ENCODE data around the gene TGM6.

Gene TGM6

GRCh38 chr20:2418388-2418787 lies 37.7 kb downstream of the TGM6 start:
- DNase-seq (ENCODE audit: low spot score): no peak
- Histone ChIP-seq H3K4me3 (no peak overlapping the region), H3K27ac (no peak overlapping the region)
- no peak for TF ChIP-seq CTCF (IDR thresholded peaks at IDR 0.05)

GRCh38 chr20:2420510-2420909 lies 39.8 kb downstream of the TGM6 start:
- Histone ChIP-seq H3K4me3 (no peak overlapping the region), H3K27ac (no peak overlapping the region)
- DNase-seq (ENCODE audit: low spot score): no peak
- no peak for TF ChIP-seq CTCF (IDR thresholded peaks at IDR 0.05)

GRCh38 chr20:2421247-2421646 lies 40.5 kb downstream of the TGM6 start:
- Histone ChIP-seq H3K4me3 (no peak overlapping the region), H3K27ac (no peak overlapping the region)
- no peak for DNase-seq (ENCODE audit: low spot score)
- no peak for TF ChIP-seq CTCF (IDR thresholded peaks at IDR 0.05)

- H3K27ac ChIP-seq: no peak overlapping the region
- no peak for TF ChIP-seq CTCF (IDR thresholded peaks at IDR 0.05)
- DNase-seq (ENCODE audit: low spot score): no peak
- no peak overlapping the region for H3K4me3 ChIP-seq
Observed at GRCh38 chr20:2429051-2429450, 48.4 kb downstream of the TGM6 start.

GRCh38 chr20:2430538-2430937 lies 49.8 kb downstream of the TGM6 start:
- TF ChIP-seq CTCF (IDR thresholded peaks at IDR 0.05): no peak
- Histone ChIP-seq H3K4me3 (no peak overlapping the region), H3K27ac (no peak overlapping the region)
- no peak for DNase-seq (ENCODE audit: low spot score)

GRCh38 chr20:2431185-2431584 lies 50.5 kb downstream of the TGM6 start:
- DNase-seq (ENCODE audit: low spot score): no peak
- H3K4me3 ChIP-seq: no peak overlapping the region
- TF ChIP-seq CTCF (IDR thresholded peaks at IDR 0.05): no peak
- H3K27ac ChIP-seq: no peak overlapping the region

GRCh38 chr20:2446845-2447244 lies 66.1 kb downstream of the TGM6 start:
- no peak for TF ChIP-seq CTCF (IDR thresholded peaks at IDR 0.05)
- no peak for DNase-seq (ENCODE audit: low spot score)
- Histone ChIP-seq H3K4me3 (no peak overlapping the region), H3K27ac (no peak overlapping the region)
